Measurements from ENCODE around the gene SH3BP4.

DNA sequence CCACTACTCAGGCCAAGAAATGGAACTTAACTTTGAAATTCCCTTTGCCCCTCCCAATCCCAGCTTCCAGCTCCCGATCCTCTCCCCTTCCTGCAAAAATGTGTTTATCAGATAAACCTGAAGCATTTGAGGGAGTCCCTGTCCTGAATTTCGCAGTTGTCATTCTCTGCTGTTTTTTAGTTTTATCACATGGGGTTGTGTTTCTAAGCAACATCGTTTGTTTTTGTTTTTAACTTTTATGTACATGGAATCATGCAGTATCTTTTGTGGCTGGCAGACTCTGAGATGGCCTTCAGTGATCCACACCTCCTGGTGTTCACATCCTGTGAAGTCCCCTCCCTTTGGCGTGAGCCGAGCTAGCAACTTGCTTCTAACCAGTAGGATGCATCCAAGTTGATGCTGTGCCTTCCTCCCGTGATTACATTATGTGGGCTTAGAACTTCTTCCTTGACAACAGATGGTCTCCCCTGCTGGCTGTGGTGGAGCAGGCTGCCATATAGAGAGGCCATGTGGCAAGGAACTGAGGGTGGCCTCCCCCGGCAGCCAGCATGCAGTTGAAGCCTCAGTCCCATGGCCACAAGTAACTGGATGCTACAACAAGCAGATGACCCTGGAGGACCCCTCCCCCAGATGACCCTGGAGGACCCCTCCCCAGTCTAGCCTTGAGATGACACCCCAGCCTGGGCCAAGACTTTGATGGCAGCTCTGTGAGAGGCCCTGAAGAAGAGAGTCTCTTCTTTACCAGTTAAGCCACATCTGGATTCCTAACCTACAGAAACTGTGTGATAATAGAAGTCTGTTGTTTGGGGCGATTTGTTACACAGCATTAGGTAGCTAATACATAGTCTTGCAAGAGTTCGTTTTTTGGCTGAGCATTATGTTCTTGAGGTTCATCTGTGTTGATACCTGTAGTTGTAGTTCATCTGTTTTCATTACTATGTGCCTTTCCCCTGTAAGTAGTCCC lies 27.7 kb downstream of the SH3BP4 start:
- TF ChIP-seq, protein P1, sequence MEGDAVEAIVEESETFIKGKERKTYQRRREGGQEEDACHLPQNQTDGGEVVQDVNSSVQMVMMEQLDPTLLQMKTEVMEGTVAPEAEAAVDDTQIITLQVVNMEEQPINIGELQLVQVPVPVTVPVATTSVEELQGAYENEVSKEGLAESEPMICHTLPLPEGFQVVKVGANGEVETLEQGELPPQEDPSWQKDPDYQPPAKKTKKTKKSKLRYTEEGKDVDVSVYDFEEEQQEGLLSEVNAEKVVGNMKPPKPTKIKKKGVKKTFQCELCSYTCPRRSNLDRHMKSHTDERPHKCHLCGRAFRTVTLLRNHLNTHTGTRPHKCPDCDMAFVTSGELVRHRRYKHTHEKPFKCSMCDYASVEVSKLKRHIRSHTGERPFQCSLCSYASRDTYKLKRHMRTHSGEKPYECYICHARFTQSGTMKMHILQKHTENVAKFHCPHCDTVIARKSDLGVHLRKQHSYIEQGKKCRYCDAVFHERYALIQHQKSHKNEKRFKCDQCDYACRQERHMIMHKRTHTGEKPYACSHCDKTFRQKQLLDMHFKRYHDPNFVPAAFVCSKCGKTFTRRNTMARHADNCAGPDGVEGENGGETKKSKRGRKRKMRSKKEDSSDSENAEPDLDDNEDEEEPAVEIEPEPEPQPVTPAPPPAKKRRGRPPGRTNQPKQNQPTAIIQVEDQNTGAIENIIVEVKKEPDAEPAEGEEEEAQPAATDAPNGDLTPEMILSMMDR (IDR thresholded peaks at IDR 0.05; ENCODE audit: borderline replicate concordance, extremely low read depth, low read length, poor library complexity, severe bottlenecking): no peak
- TF ChIP-seq EZH2 (IDR thresholded peaks at IDR 0.05; ENCODE audit: borderline replicate concordance, low read depth, low read length, severe bottlenecking): no peak

Data from DND-41 (cell line).